Peyer's patch (tissue), 4 donors: ENCODE results near the gene CWC15.

Experiments used
- CTCF ChIP-seq, 6 experiments: fragments of 450-650 bp in 4 of 6; fragments of 200-600 bp in 2 of 6; sonication (generic) in 1 of 6; IDR thresholded peaks; one replicate each; pipeline ENCODE4 v1.5.1; 2017 to 2019; ENCODE audit warnings: antibody characterized with exemption in 6 of 6, mild to moderate bottlenecking in 3 of 6, moderate library complexity in 1 of 6
- POLR2A ChIP-seq, 2 donors: fragments of 450-650 bp; IDR thresholded peaks; one replicate each; pipeline ENCODE4 v1.5.1; 2017; ENCODE audit warnings: antibody characterized with exemption in 2 of 2, mild to moderate bottlenecking in 2 of 2, moderate library complexity in 2 of 2

- TF ChIP-seq POLR2A (IDR thresholded peaks at IDR 0.05), result no peak
- TF ChIP-seq CTCF (IDR thresholded peaks at IDR 0.05), result no peak
Observed at GRCh38 chr11:94938095-94939055, 35.0 kb downstream of the CWC15 start.
